Vagina (tissue), 2 donors: ENCODE data around the gene BTN1A1. TPM values are rescaled to one million over a fixed set of nuclear protein-coding genes. Genes with fewer than 3 reads are reported as not detected.

Source experiments
- DNase-seq, 2 donors: peaks; one replicate each; pipeline ENCODE4 v3.0.0-alpha.2; 2017; ENCODE audit errors: extremely low spot score in 2 of 2
- H3K27ac ChIP-seq: fragments of 200-600 bp; sonication (generic); one replicate; pipeline ENCODE4 v1.5.1; 2019
- H3K27me3 ChIP-seq: fragments of 200-600 bp; sonication (generic); one replicate; pipeline ENCODE4 v1.5.1; 2019
- H3K36me3 ChIP-seq, 2 donors: fragments of 200-600 bp; sonication (generic); one replicate each; pipeline ENCODE4 v1.5.1; 2017 to 2019
- H3K4me1 ChIP-seq: fragments of 200-600 bp; sonication (generic); one replicate; pipeline ENCODE4 v1.5.1; 2019
- H3K4me3 ChIP-seq, 2 donors: fragments of 200-600 bp; sonication (generic); 1 replicate in 1 of 2; 2 replicates in 1 of 2; pipeline ENCODE4 v1.5.1; 2016 to 2019
- H3K9me3 ChIP-seq: fragments of 200-600 bp; sonication (generic); one replicate; pipeline ENCODE4 v1.5.1; 2019
- CTCF ChIP-seq, 3 experiments: fragments of 450-650 bp in 2 of 3; fragments of 200-600 bp in 1 of 3; sonication (generic) in 1 of 3; IDR thresholded peaks; one replicate each; pipeline ENCODE4 v1.5.1; 2017 to 2019; ENCODE audit warnings: antibody characterized with exemption in 3 of 3, mild to moderate bottlenecking in 2 of 3, moderate library complexity in 2 of 3
- POLR2A ChIP-seq, 2 donors: fragments of 450-650 bp; IDR thresholded peaks; one replicate each; pipeline ENCODE4 v1.6.1; 2017; ENCODE audit warnings: antibody characterized with exemption in 2 of 2, mild to moderate bottlenecking in 2 of 2, moderate library complexity in 2 of 2
- POLR2AphosphoS5 ChIP-seq, 2 donors: sonication (generic); formaldehyde crosslinking; IDR thresholded peaks; one replicate each; pipeline ENCODE4 v1.9.0; 2017; ENCODE audit warnings: antibody characterized with exemption in 2 of 2, mild to moderate bottlenecking in 2 of 2, low read depth in 1 of 2; ENCODE audit not compliant: insufficient read depth in 1 of 2
- intact Hi-C: fragments of 100-400 bp; cut with DNase I; formaldehyde crosslinking; loops from one replicate; pipeline ENCODE4 v1.15.1; 2023
- total RNA-seq: library from RNA; depleted of rRNA; stranded (reverse); fragments of >200 nt; gene quantifications from one replicate; pipeline ENCODE4 v1.2.3, GENCODE V29; 2016

Gene BTN1A1
- total RNA-seq, 1 donor from 2014 or later, result not detected

GRCh38 chr6:26473429-26473757 lies 26.7 kb upstream of the BTN1A1 start:
- H3K36me3 ChIP-seq, result peaks cover 0 to 9% of the 10 kb centered on the region in 2 donors
- no peaks in the 10 kb centered on the region for H3K9me3 ChIP-seq
- intact Hi-C loops, result no loop called here
- peak overlapping the region; percentile 90 for H3K27ac ChIP-seq
- no peak for DNase-seq
- peaks cover 16% of the 10 kb centered on the region for H3K4me1 ChIP-seq
- TF ChIP-seq CTCF (IDR thresholded peaks at IDR 0.05), result no peak
- no peak for TF ChIP-seq POLR2AphosphoS5 (IDR thresholded peaks at IDR 0.05; ENCODE audit: insufficient read depth in 1 of 2, low read depth in 1 of 2)
- H3K4me3 ChIP-seq, result peak overlapping the region; percentile 39 to 47
- no peaks in the 10 kb centered on the region for H3K27me3 ChIP-seq

- peak in 1 of 2 donors; percentile 94 for DNase-seq
- intact Hi-C loops, result no loop called here
- H3K27me3 ChIP-seq, result no peaks in the 10 kb centered on the region
- H3K36me3 ChIP-seq, result peaks cover 0 to 4% of the 10 kb centered on the region in 2 donors
- peak overlapping the region; percentile 90 for H3K27ac ChIP-seq
- H3K4me1 ChIP-seq, result peaks cover 16% of the 10 kb centered on the region
- TF ChIP-seq CTCF (IDR thresholded peaks at IDR 0.05) (no peak), POLR2AphosphoS5 (IDR thresholded peaks at IDR 0.05; ENCODE audit: insufficient read depth in 1 of 2, low read depth in 1 of 2) (peak; percentile 36 to 98), POLR2A (IDR thresholded peaks at IDR 0.05) (peak in 1 of 2 donors; percentile 66)
- no peaks in the 10 kb centered on the region for H3K9me3 ChIP-seq
- peak overlapping the region; percentile 39 to 47 for H3K4me3 ChIP-seq
These were observed 26.2 kb upstream of the BTN1A1 start for GRCh38 chr6:26473758-26474438.

GRCh38 chr6:26474439-26474881 lies 25.6 kb upstream of the BTN1A1 start:
- intact Hi-C loops, result no loop called here

GRCh38 chr6:26475823-26476729 lies 24.0 kb upstream of the BTN1A1 start:
- intact Hi-C loops, result no loop called here
- peak overlapping the region; percentile 90 for H3K27ac ChIP-seq

More at GRCh38 chr6:26474439-26474881, 25.6 kb upstream of the BTN1A1 start:
- no peaks in the 10 kb centered on the region for H3K9me3 ChIP-seq
- peak overlapping the region; percentile 39 to 47 for H3K4me3 ChIP-seq
- peak overlapping the region; percentile 90 for H3K27ac ChIP-seq
- H3K27me3 ChIP-seq, result no peaks in the 10 kb centered on the region
- H3K4me1 ChIP-seq, result peaks cover 16% of the 10 kb centered on the region
- DNase-seq, result no peak
- TF ChIP-seq POLR2A (IDR thresholded peaks at IDR 0.05) (no peak), POLR2AphosphoS5 (IDR thresholded peaks at IDR 0.05; ENCODE audit: insufficient read depth in 1 of 2, low read depth in 1 of 2) (no peak), CTCF (IDR thresholded peaks at IDR 0.05) (no peak)
- H3K36me3 ChIP-seq, result no peaks in the 10 kb centered on the region

More at GRCh38 chr6:26475823-26476729, 24.0 kb upstream of the BTN1A1 start:
- Histone ChIP-seq H3K4me3 (no peak overlapping the region), H3K27me3 (no peaks in the 10 kb centered on the region), H3K36me3 (no peaks in the 10 kb centered on the region), H3K4me1 (peaks cover 16% of the 10 kb centered on the region), H3K9me3 (no peaks in the 10 kb centered on the region)
- TF ChIP-seq POLR2A (IDR thresholded peaks at IDR 0.05) (no peak), CTCF (IDR thresholded peaks at IDR 0.05) (no peak), POLR2AphosphoS5 (IDR thresholded peaks at IDR 0.05; ENCODE audit: insufficient read depth in 1 of 2, low read depth in 1 of 2) (no peak)
- no peak for DNase-seq
